Ascending aorta (tissue), 2 donors: ENCODE data around the gene COX17. TPM values are rescaled to one million over a fixed set of nuclear protein-coding genes. Genes with fewer than 3 reads are reported as not detected.

ENCODE experiments used
- DNase-seq, 2 donors: peaks; one replicate each; pipeline ENCODE4 v3.0.0-alpha.2; 2019; ENCODE audit warnings: low spot score in 2 of 2
- H3K27ac ChIP-seq, 2 donors: fragments of 200-600 bp; sonication (generic); one replicate each; pipeline ENCODE4 v1.5.1; 2016 to 2017; ENCODE audit warnings: mild to moderate bottlenecking in 1 of 2
- H3K27me3 ChIP-seq: fragments of 200-600 bp; sonication (generic); one replicate; pipeline ENCODE4 v1.5.1; 2017
- H3K36me3 ChIP-seq, 2 donors: fragments of 200-600 bp; sonication (generic); one replicate each; pipeline ENCODE4 v1.5.1; 2016
- H3K4me1 ChIP-seq, 2 donors: fragments of 200-600 bp; sonication (generic); one replicate each; pipeline ENCODE4 v1.5.1; 2016 to 2017; ENCODE audit warnings: mild to moderate bottlenecking in 1 of 2
- H3K4me3 ChIP-seq, 2 donors: fragments of 200-600 bp; sonication (generic); one replicate each; pipeline ENCODE4 v1.5.1; 2016 to 2017; ENCODE audit warnings: mild to moderate bottlenecking in 1 of 2
- H3K9me3 ChIP-seq, 2 donors: fragments of 200-600 bp; sonication (generic); one replicate each; pipeline ENCODE4 v1.5.1; 2016
- CTCF ChIP-seq, 3 experiments: fragments of 200-600 bp in 2 of 3; fragments of 450-650 bp in 1 of 3; sonication (generic) in 2 of 3; IDR thresholded peaks; one replicate each; pipeline ENCODE4 v1.5.1; 2016 to 2019; ENCODE audit warnings: antibody characterized with exemption in 3 of 3, mild to moderate bottlenecking in 1 of 3, moderate library complexity in 1 of 3
- intact Hi-C: fragments of 100-400 bp; cut with DNase I; formaldehyde crosslinking; loops from one replicate; pipeline ENCODE4 v1.15.1; 2023
- total RNA-seq: library from RNA; depleted of rRNA; stranded (reverse); fragments of >200 nt; gene quantifications from one replicate; pipeline ENCODE4 v1.1.0, GENCODE V29; 2016

The COX17 gene
- total RNA-seq, 1 donor from 2014 or later, result 12.5 TPM

GRCh38 chr3:119673875-119674274 lies 3.3 kb downstream of the COX17 start:
- intact Hi-C loops, result loop anchor here (10.0 kb wide), 3 partner anchors 421 to 751 kb away; partner anchors contain the start of genes B4GALT4 and GSK3B
- H3K36me3 ChIP-seq, result peaks cover 22% of the 10 kb centered on the region in 2 donors
- no peak for DNase-seq
- H3K4me1 ChIP-seq, result peaks cover 3 to 18% of the 10 kb centered on the region in 2 donors
- H3K4me3 ChIP-seq, result no peak overlapping the region
- peak overlapping the region; percentile 38 to 47 for H3K27ac ChIP-seq
- no peak for TF ChIP-seq CTCF (IDR thresholded peaks at IDR 0.05)
- H3K27me3 ChIP-seq, result no peaks in the 10 kb centered on the region
- H3K9me3 ChIP-seq, result no peaks in the 10 kb centered on the region

- no peak for TF ChIP-seq CTCF (IDR thresholded peaks at IDR 0.05)
- Histone ChIP-seq H3K27me3 (no peaks in the 10 kb centered on the region), H3K9me3 (no peaks in the 10 kb centered on the region), H3K4me1 (peaks cover 3 to 15% of the 10 kb centered on the region in 2 donors), H3K27ac (peak overlapping the region; percentile 38 to 47), H3K4me3 (no peak overlapping the region), H3K36me3 (peaks cover 24 to 30% of the 10 kb centered on the region in 2 donors)
- no peak for DNase-seq
- intact Hi-C loops, result loop anchor here (10.0 kb wide), 3 partner anchors 422 to 752 kb away; partner anchors contain the start of genes B4GALT4 and GSK3B
These were observed 4.4 kb downstream of the COX17 start for GRCh38 chr3:119672776-119673175.

- H3K27ac ChIP-seq, result peak overlapping the region; percentile 45 to 48
- intact Hi-C loops, result loop anchor here (10.0 kb wide), 3 partner anchors 425 to 755 kb away; partner anchors contain the start of genes B4GALT4 and GSK3B
- no peaks in the 10 kb centered on the region for H3K27me3 ChIP-seq
- TF ChIP-seq CTCF (IDR thresholded peaks at IDR 0.05), result no peak
- DNase-seq, result no peak
- H3K4me3 ChIP-seq, result no peak overlapping the region
- H3K36me3 ChIP-seq, result peaks cover 24 to 30% of the 10 kb centered on the region in 2 donors
- H3K9me3 ChIP-seq, result no peaks in the 10 kb centered on the region
- peaks cover 0 to 4% of the 10 kb centered on the region in 2 donors for H3K4me1 ChIP-seq
These were observed 7.2 kb downstream of the COX17 start for GRCh38 chr3:119669906-119670570.

- no peak overlapping the region for H3K4me3 ChIP-seq
- H3K36me3 ChIP-seq, result peaks cover 2 to 11% of the 10 kb centered on the region in 2 donors
- no peak for TF ChIP-seq CTCF (IDR thresholded peaks at IDR 0.05)
- peak overlapping the region; percentile 14 to 37 for H3K27ac ChIP-seq
- H3K27me3 ChIP-seq, result no peaks in the 10 kb centered on the region
- no peak for DNase-seq
- intact Hi-C loops, result no loop called here
- no peaks in the 10 kb centered on the region for H3K9me3 ChIP-seq
- peaks cover 0 to 7% of the 10 kb centered on the region in 2 donors for H3K4me1 ChIP-seq
These were observed 11.1 kb downstream of the COX17 start for GRCh38 chr3:119665954-119666559.

- no peak for DNase-seq
- Histone ChIP-seq H3K27me3 (no peaks in the 10 kb centered on the region), H3K4me3 (no peak overlapping the region), H3K4me1 (peaks cover 3 to 15% of the 10 kb centered on the region in 2 donors), H3K27ac (peak overlapping the region in 1 of 2 donors; percentile 37), H3K9me3 (no peaks in the 10 kb centered on the region), H3K36me3 (peaks cover 2 to 11% of the 10 kb centered on the region in 2 donors)
- no peak for TF ChIP-seq CTCF (IDR thresholded peaks at IDR 0.05)
- intact Hi-C loops, result no loop called here
These were observed 12.3 kb downstream of the COX17 start for GRCh38 chr3:119664850-119665379.
